T-helper 1 cell treated with Interleukin-12 subunit alpha and Interleukin-12 subunit beta and Interleukin-4 antibody, amounts not matched to agents 30 μg/mL and 1 μg/mL, for 36 hours (primary cell): ENCODE results near the gene CPEB1.
A peak's percentile ranks its signal among the peaks of the same experiment; 100 is the strongest.

ENCODE experiments used
- H3K27ac Mint-ChIP-seq: one replicate; pipeline ENCODE4 v1.8.0; 2021; ENCODE audit warnings: mild to moderate bottlenecking, mixed read lengths
- H3K27me3 Mint-ChIP-seq: one replicate; pipeline ENCODE4 v1.8.0; 2021; ENCODE audit warnings: low read depth, mixed read lengths
- H3K36me3 Mint-ChIP-seq: one replicate; pipeline ENCODE4 v1.8.0; 2021; ENCODE audit warnings: low read depth, mixed read lengths
- H3K4me1 Mint-ChIP-seq: one replicate; pipeline ENCODE4 v1.8.0; 2021; ENCODE audit warnings: low read depth, mixed read lengths
- H3K4me3 Mint-ChIP-seq: one replicate; pipeline ENCODE4 v1.8.0; 2021; ENCODE audit warnings: mild to moderate bottlenecking, moderate library complexity, mixed read lengths
- H3K9me3 Mint-ChIP-seq: one replicate; pipeline ENCODE4 v1.8.0; 2021; ENCODE audit warnings: mixed read lengths

CPEB1 gene

DNA sequence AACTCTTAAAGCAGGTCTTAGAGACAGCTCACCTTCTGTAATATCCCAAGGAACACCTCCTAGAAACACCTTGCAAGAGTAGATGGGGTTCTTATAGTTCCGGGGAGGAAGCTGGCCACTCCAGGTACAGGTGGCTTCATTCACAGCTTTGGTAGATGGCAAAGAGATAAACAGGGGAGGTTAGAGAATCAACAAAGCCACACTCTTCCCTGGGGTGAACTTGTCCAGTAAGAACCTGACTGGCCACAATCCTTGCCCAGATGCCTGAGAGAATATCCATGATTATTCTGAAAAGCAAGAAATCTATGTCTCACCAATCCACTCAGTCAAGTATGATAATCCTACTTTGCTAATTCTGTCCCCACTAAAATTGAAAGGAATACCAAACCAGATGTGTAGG, 93.3 kb downstream of the CPEB1 start:
- Mint-ChIP-seq H3K9me3 (no peaks in the 10 kb centered on the region), H3K4me1 (no peaks in the 10 kb centered on the region), H3K36me3 (no peaks in the 10 kb centered on the region), H3K27me3 (peaks cover 27% of the 10 kb centered on the region), H3K4me3 (no peak overlapping the region), H3K27ac (no peak overlapping the region)

DNA sequence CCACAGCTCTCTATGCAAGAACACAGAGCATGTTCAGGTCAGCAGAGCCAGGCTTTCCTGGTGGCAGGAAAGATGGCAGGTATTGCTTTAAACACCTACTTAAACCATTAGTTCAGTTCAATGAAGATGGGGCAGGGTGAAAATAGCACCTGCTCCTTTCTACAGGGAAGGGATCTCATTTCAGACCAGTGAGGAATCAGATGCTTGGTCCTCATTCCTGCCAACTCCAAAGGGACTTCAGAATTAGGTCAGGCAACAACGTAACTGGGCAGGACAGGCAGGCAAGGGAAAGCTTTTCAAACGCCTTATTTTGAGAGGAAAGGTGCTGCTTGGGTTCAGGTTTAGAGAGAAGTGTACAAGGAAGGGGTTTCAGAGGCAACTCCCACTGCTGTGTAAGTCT, 94.3 kb downstream of the CPEB1 start:
- Mint-ChIP-seq H3K9me3 (no peaks in the 10 kb centered on the region), H3K36me3 (no peaks in the 10 kb centered on the region), H3K4me3 (no peak overlapping the region), H3K4me1 (no peaks in the 10 kb centered on the region), H3K27me3 (peaks cover 27% of the 10 kb centered on the region), H3K27ac (no peak overlapping the region)

DNA sequence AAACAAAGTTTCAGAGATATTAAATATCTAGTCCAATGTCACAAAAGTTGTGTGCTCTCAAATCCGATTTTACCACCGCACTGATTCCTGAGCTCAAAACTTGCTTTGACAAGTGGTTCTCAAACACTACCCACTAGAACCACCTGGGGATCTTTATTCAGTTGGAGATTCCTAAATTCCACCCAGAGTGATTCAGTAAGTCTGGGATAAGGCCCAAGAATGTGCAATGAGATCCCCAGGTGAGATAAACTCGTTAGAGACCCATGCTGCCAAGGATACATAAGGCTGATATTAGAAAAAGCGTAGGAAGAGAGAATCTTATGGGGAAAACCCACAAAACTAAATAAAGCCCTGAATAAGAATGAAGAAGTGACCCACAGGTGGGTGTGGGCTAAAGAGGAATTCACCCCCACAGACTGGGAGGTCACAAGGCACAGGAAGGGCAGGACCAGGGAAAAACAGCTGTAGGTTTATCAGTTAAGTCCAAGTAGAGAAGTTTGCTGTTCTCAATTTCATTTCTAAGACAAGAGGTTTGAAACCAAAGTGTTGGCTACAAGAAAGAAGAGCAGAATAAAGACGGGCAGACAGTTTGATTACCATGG, 95.4 kb downstream of the CPEB1 start:
- Mint-ChIP-seq H3K4me1 (no peaks in the 10 kb centered on the region), H3K27ac (no peak overlapping the region), H3K36me3 (no peaks in the 10 kb centered on the region), H3K4me3 (no peak overlapping the region), H3K27me3 (peaks cover 24% of the 10 kb centered on the region), H3K9me3 (no peaks in the 10 kb centered on the region)

GRCh38 chr15:82549199-82549665, 97.9 kb downstream of the CPEB1 start:
- H3K9me3 Mint-ChIP-seq = no peaks in the 10 kb centered on the region
- H3K36me3 Mint-ChIP-seq = no peaks in the 10 kb centered on the region
- no peak overlapping the region for H3K4me3 Mint-ChIP-seq
- H3K27me3 Mint-ChIP-seq = peaks cover 29% of the 10 kb centered on the region
- no peak overlapping the region for H3K27ac Mint-ChIP-seq
- no peaks in the 10 kb centered on the region for H3K4me1 Mint-ChIP-seq

- Mint-ChIP-seq H3K27ac (no peak overlapping the region), H3K27me3 (peaks cover 30% of the 10 kb centered on the region)
These were observed 98.5 kb downstream of the CPEB1 start for GRCh38 chr15:82548700-82549099.

DNA sequence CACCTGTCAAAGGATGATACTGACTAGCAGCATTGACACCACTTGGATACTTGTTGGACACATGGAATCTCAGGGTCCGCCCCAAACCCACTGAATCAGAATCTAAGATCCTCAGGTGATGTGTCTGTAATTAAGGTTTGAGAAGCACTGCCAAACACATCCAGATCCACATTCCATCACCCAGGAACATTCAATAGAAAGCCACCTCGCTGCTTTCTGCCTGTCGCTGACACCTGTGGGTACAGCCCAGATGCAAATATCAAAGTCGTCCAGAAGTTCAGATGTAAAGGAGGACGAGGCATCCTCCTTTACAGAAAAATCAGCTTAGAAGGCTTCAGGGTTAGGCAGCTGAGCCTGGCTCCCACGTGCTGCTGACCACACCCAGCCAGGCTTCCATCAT, 101.7 kb downstream of the CPEB1 start:
- Mint-ChIP-seq H3K9me3 (no peaks in the 10 kb centered on the region), H3K36me3 (peaks cover 3% of the 10 kb centered on the region), H3K4me1 (peaks cover 1% of the 10 kb centered on the region), H3K4me3 (no peak overlapping the region), H3K27ac (no peak overlapping the region), H3K27me3 (peaks cover 13% of the 10 kb centered on the region)

More at GRCh38 chr15:82548700-82549099, 98.5 kb downstream of the CPEB1 start:
- no peak overlapping the region for H3K4me3 Mint-ChIP-seq
- no peaks in the 10 kb centered on the region for H3K36me3 Mint-ChIP-seq
- no peaks in the 10 kb centered on the region for H3K9me3 Mint-ChIP-seq
- no peaks in the 10 kb centered on the region for H3K4me1 Mint-ChIP-seq

DNA sequence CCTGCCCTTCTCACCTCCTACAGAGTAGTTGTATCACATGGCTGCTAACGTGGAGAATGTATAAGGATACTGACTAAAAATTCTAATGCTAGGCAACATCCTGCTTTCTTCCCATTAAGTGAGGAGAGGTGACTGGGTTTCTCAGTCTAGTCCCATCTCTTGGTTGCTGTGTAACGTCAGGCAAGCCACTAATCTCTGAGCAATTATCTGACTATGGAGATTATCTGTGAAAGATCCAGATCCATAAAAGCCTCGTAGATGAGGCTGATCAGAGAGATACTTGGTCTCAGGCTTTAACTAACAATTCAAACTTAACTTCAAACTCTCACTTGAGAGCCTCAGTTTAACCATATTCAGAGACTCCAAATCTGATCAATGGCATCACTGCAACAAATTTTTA, 102.2 kb downstream of the CPEB1 start:
- peaks cover 3% of the 10 kb centered on the region for H3K36me3 Mint-ChIP-seq
- no peak overlapping the region for H3K4me3 Mint-ChIP-seq
- peaks cover 9% of the 10 kb centered on the region for H3K27me3 Mint-ChIP-seq
- H3K4me1 Mint-ChIP-seq = peaks cover 1% of the 10 kb centered on the region
- H3K27ac Mint-ChIP-seq = no peak overlapping the region
- H3K9me3 Mint-ChIP-seq = no peaks in the 10 kb centered on the region

DNA sequence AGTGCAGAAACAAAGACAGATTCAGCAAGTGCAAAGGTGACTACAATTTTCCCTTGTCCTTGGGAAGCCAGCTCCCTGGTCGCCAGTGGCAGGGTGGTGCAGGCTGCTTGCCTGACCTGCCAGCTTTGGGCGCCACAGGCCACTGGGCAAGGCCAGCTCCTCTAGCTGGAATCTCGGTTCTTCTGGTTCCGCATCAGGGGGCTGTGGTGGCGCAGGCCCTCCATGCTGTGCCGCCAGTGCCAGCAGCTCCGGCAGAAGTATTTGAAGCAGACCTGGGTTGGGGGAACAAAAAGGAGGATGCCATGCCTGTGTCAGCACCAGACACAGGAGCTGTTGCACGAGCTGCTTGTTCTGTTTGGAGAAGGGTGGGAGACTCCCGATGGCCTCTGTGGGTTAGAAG, 102.7 kb downstream of the CPEB1 start:
- H3K9me3 Mint-ChIP-seq = no peaks in the 10 kb centered on the region
- H3K36me3 Mint-ChIP-seq = peaks cover 7% of the 10 kb centered on the region
- peaks cover 9% of the 10 kb centered on the region for H3K27me3 Mint-ChIP-seq
- no peak overlapping the region for H3K27ac Mint-ChIP-seq
- H3K4me3 Mint-ChIP-seq = no peak overlapping the region
- H3K4me1 Mint-ChIP-seq = peaks cover 1% of the 10 kb centered on the region

GRCh38 chr15:82543160-82543559, 104.0 kb downstream of the CPEB1 start:
- Mint-ChIP-seq H3K9me3 (no peaks in the 10 kb centered on the region), H3K4me1 (peaks cover 14% of the 10 kb centered on the region), H3K36me3 (peaks cover 20% of the 10 kb centered on the region), H3K27ac (no peak overlapping the region), H3K4me3 (no peak overlapping the region), H3K27me3 (peaks cover 9% of the 10 kb centered on the region)

GRCh38 chr15:82540984-82541431, 106.2 kb downstream of the CPEB1 start:
- Mint-ChIP-seq H3K4me3 (peak overlapping the region; percentile 96), H3K27ac (peak overlapping the region; percentile 94), H3K36me3 (peaks cover 39% of the 10 kb centered on the region), H3K4me1 (peaks cover 26% of the 10 kb centered on the region), H3K27me3 (peaks cover 4% of the 10 kb centered on the region), H3K9me3 (no peaks in the 10 kb centered on the region)

DNA sequence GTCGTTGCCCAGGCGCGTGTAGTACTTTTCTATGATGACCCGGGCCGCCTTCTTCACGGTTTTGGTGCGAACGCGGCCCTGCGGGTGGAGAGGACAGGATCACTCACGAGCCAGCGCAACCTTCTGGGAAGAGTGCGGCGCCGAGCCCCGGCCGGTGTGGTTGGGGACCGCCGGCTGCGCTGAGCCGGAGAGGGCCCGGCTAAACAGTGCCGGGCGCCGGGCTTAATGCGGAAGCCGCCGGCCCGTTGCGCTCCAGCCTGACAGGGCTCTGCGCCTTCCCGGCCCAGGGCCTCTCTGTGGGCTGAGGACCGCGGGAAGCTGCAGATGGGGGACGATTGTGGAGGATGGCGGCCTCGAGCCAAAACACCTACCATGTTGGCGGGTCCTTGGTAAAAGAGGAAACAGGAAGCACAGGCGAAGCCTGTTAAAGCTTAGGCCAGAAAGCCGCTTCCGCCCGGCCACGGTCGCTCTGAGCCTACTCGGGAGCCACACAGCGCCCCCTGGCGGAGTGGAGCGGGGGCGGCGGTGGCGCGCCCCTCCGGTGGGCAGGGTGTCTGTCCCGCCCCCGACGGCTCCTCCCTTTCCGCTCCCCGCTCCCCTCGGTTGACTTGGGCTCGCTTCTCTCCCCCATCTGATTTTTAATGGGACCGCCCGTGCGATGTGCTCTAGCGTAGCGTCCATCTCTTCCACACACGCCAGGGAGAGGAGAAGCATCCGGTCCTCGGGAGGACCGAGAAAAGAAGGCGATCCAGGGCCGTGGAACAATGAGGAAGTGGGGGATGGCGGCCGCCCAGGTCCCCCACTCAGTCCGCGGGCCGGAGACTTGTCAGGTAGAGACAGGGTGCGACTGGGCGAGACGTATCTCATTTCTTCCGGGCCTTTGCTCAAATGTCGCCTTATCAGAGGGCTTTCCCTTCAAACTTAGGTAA, 106.8 kb downstream of the CPEB1 start, which contains the start of gene RPS17:
TSS of gene RPS17 (minus strand) at position 403 of the 929 bp plus-strand sequence. CDS start at position 374, 29 bp downstream.
- Mint-ChIP-seq H3K36me3 (peaks cover 42% of the 10 kb centered on the region), H3K27me3 (peaks cover 4% of the 10 kb centered on the region), H3K4me1 (peaks cover 26% of the 10 kb centered on the region), H3K9me3 (no peaks in the 10 kb centered on the region), H3K4me3 (peak within 1 kb of the TSS; percentile 96), H3K27ac (peak within 1 kb of the TSS; percentile 94)

DNA sequence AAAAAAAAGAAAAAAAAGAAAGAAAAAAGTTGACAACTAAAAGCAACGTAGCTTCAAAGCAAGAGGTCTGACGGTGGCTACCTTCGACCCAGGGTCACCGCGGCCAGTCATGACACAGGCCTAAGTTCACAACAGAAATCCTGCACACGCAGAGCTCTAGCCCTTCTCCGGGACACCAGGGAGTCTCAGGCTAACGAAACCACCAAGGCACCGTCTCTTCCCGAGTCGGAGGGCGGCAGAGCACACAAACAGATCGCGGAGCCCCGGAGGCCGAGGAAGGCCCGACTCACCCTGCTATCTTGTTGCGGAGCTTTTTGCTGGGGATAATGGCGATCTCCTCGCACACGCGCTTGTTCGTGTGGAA, 107.5 kb downstream of the CPEB1 start:
- peaks cover 26% of the 10 kb centered on the region for H3K4me1 Mint-ChIP-seq
- peak overlapping the region; percentile 90 for H3K27ac Mint-ChIP-seq
- peaks cover 43% of the 10 kb centered on the region for H3K36me3 Mint-ChIP-seq
- peak overlapping the region; percentile 96 for H3K4me3 Mint-ChIP-seq
- peaks cover 4% of the 10 kb centered on the region for H3K27me3 Mint-ChIP-seq
- no peaks in the 10 kb centered on the region for H3K9me3 Mint-ChIP-seq

- no peaks in the 10 kb centered on the region for H3K9me3 Mint-ChIP-seq
- peaks cover 48% of the 10 kb centered on the region for H3K36me3 Mint-ChIP-seq
- H3K4me1 Mint-ChIP-seq = peaks cover 26% of the 10 kb centered on the region
- H3K4me3 Mint-ChIP-seq = peak overlapping the region; percentile 96
- H3K27me3 Mint-ChIP-seq = peaks cover 4% of the 10 kb centered on the region
- H3K27ac Mint-ChIP-seq = peak overlapping the region; percentile 90
These were observed 108.0 kb downstream of the CPEB1 start for GRCh38 chr15:82538961-82539690.

DNA sequence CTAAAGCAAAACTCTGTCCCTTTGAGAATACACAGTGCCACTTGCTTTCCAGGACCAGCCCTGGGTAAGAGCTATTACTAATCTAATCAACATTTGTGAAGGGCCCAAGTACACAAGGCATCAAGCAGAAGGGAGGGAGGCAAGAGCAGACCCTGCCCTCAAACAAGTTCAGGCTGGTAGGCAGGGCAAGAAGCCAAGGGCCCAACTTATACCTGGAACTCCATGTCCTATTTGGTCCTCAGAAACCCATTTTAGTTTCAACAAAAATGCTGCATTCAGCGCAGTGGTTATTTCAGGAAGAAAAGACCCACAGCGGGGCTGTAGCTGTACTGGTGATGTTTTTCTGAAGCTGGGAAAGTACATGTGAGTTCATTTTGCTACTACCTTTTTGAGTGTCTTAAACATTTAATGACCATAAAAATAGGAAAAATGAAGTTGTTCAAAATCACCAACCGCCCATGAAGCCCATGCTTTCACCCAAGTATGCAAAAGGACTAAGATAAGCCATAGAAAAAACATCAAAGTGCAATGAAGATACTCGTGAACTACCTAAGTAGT, 109.7 kb downstream of the CPEB1 start:
- H3K4me1 Mint-ChIP-seq = peaks cover 26% of the 10 kb centered on the region
- peak overlapping the region; percentile 78 for H3K27ac Mint-ChIP-seq
- peaks cover 52% of the 10 kb centered on the region for H3K36me3 Mint-ChIP-seq
- H3K27me3 Mint-ChIP-seq = no peaks in the 10 kb centered on the region
- H3K9me3 Mint-ChIP-seq = no peaks in the 10 kb centered on the region
- H3K4me3 Mint-ChIP-seq = peak overlapping the region; percentile 70
